NOMO-1 (cell line): Measurements from ENCODE around the gene IFNAR1.
"Not testable (repeated sequence)": the region's sequence is repeated elsewhere in the genome, so short reads cannot be mapped to it uniquely, and the experiment has no call there.

ENCODE experiments used
- DNase-seq, 2 experiments: peaks; one replicate each; lab custom pipeline; 2025; ENCODE audit not compliant: unreplicated experiment in 2 of 2; lab: John Stamatoyannopoulos, UW

Gene IFNAR1

DNA sequence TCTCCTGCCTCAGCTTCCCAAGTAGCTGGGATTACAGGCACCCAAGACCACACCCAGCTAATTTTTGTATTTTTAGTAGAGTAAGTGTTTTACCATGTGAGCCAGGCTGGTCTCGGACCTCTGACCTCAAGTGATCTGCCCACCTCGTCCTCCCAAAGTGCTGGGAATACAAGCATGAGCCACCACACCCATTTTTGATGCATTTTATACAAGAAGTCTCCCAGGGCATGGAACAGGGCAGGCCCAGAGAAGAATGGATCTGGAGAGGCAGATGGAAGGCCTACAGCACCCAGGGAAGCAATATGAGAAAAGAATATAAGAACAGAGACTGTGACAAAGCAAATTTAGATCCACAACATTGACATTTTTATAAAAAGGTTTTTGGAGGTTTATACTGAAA, 18.8 kb upstream of the IFNAR1 start:
- DNase-seq = no peak

DNA sequence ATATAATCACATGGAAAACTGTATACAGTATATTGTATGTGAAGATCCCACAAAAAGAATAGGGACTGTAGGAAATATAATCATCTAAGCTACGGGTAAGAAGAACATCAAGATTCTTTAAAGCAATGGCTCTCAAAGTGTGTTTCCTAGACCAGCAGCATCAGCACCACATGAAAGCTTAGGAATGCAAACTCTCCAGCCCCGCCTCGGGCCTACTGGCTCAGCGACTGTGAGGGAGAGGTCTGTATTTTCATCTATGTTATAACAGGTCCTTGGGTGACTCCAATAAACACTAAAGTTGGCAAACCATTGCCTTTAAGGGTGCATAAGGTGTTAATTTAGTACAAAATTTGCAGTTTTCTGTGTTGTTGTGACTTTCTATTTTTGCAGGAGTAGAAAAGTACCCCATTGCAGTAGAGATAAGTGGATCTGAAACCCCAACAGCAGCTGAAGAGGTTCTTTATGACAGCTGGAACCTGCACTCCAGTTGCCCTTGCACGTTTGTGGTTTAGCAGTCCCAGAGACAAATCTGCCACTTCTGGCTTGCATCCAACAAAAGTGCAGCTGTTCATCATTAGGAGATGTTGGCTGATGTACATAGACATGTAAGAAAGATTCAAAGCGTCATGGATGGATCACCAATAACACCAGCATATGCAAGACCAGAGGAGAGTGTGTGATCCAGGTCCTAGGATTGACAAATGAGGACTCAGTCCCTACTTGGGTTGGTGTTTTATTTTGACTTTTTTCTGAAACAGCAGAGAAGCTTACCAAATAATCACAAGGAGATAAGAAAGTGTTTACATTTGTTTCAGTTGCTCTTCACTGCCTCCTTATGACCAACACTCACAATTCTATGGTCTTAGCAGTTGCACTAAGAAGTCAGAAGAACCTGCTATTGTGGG, 15.9 kb upstream of the IFNAR1 start:
- DNase-seq = peak; percentile 39 to 50

DNA sequence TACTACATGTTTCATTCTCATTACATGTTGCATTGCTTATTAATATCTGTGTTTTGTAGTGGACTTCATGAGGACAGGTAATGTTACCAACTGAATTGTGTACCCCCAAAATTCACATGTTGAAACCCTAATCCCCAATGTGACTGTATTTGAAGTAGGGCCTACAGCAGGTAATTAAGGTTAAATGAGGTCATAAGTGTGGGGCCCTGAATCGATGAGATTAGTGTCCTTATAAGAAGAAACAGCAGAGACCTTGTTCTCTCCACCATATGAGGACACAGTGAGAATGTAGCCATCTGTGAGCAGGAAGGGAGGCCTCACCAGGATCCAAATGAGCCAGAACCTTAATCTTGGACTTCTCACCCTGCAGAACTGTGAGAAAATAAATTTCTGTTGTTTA, 15.0 kb upstream of the IFNAR1 start:
- no peak for DNase-seq

DNA sequence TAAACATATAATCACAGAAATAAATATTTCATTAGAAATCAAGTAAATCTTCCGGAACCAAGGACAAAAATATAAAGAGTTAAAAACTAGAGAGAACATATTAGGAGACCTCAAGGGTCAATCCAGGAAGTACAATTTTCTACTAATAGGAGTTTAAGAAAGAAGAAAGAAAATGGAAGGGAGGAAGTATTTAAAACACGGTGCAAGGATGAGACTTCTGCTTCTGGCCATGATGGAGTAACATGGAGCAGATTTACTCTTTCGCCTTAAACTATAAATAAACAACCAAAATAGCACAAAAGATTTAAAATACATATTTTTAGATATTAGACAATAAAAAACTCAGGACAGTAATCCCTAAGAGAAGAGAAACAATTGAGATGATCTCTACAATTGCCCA, 12.6 kb upstream of the IFNAR1 start:
- DNase-seq = peak in 1 of 2 experiments; percentile 40

DNA sequence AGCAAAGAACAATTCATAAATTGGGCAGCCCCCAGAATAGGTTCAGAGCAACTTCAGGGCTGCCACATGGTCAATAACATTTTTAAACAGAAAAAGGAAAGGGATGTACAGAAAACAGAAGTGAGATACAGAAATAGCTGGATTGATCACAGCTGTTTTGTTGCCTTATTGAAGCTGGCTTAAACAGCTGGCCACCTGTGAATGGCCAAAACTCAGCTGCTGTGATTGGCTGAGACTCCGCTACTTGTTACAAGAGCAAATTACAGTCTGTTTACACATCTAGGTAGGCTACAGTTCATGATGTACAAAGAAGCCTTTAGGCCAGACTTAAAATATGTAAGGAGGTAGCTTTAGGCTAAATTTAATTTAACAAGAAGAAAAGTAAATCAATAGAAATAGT, 11.6 kb upstream of the IFNAR1 start:
- DNase-seq = peak in 1 of 2 experiments; percentile 24

DNA sequence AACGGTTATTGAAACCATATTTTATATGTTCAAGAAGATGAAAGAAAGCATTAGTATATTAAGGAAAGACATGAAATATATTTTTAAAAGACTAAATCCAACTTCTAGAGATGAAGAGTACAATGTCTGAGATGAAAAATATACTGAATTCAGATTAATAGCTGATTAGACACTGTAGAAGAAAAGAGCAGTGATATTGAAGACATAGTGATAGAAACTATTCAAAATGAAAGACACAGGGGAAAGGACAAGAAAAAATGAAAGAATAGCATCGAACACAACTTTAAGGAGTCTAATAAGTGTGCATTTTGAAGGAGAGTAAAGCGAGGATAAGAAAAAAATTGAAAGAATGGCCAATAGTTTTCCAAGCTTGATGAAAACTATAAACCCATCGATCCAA, 11.2 kb upstream of the IFNAR1 start:
- DNase-seq = no peak

DNA sequence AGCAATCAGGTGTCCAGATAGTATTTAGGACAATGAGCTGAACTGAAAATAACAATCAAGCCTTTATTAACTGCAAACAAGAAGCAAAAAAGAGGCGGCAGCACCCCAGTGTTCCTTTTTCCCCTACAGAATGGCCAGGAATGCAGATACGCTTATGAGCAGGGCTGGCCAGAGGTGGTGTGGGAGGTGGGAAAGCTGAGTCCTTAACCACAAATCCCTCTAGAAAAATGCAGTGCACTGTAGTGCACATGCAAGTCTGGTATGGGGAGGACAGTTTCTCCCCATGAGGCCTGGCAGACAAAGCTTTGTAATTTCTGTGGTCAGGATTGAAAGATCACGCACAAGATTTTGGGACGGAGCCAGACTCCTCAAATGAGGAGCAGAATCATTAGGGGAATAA, 10.7 kb upstream of the IFNAR1 start:
- DNase-seq = no peak

DNA sequence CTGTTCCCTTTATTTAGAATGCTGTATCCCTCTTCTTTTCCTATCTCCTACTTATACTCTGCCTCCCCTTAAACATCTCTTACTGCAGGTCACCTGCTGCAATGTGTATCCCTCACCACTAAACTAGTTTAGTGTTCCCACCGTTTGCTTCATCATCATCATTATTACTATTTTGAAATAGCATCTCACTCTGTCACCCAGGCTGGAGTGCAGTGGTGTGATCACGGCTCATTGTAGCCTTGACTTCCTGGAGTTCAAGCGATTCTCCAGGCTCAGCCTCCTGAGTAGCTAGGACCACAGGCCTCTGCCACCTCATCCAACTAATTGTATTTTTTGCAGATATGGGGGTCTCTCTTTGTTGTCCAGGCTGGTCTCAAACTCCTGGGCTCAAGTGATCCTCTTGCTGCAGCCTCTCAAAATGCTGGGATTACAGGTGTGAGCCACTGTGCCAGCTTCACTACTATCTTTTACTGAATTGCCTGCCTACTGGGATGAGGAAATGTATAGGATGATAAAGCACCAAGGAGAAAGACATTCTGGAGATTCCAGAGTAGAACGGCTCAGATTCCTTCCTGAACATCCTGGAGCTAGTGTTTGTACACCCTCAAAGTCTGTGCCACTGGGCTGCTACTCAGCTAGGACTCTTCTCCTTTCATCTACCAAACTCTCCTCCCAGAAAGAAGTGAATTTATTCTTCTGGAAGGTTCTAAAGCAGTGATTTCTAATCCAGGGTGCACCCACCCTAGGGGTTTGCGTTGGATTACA, 8.6 kb upstream of the IFNAR1 start:
- DNase-seq = no peak

DNA sequence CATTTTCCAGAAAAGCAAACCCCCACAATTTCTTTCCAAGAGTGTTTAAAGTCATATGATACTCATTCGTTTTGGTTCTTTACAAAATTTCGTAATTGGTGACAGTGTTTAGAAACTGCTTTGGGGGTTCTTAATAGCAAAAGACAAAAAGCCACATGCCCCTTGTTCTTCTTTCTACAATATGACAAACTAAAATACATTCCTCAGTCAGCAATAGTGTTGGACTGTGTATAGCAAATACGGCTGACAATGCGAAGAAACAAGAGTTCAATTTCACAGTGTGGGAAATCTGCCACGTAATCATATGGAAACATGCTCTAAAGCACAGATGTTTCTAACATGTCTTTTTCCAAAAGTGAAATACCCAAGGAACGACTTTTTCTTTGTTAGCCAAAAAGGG, 7.6 kb upstream of the IFNAR1 start:
- DNase-seq = peak in 1 of 2 experiments; percentile 18

DNA sequence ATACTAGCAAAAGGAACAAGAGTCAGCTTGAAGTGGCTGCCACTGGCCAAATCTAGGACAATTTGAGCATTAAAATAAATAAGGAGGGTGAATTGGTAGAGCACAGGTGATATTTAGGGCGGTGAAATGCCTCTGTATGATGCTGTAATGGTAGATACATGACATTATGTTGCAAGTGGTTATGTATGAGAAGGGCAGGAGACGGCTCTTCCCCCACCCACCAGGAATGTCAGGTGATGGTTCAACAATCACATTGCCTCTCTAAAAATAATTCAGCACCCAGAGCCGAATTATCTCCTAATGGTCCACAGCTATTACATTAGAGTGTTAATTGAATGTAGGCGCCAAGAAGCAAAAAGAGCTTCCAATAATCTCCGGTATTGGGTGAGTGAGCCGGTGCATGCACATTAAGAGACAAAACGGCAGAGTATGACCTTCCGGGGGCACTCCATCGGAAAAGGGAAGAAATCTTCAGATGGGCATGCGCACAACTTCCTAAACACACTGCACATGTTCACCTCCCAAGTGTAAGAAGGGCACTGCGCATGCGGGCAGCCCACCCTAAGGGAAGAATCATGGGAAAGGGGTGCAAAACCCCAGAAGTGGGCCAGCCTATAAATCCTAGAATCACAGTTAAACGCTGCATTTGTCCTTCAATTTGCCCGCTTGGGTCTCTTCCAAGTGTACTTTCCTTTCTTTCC, 6.8 kb upstream of the IFNAR1 start:
- no peak for DNase-seq

DNA sequence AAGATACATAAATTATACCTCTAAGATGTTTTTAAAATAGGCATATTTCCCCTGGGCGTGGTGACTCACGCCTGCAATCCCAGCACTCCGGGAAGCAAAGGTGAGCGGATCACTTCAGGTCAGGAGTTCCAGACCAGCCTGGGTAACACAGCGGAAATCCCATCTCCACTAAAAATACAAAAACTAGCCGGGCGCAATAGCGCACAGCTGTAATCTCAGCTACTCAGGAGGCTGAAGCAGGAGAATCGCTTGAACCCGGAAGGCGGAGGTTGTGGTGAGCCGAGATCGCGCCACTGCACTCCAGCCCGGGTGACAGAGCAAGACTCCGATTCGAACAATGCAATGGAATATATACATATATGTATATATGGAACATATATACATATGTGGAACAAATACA, 3.8 kb upstream of the IFNAR1 start:
- DNase-seq = not testable (repeated sequence)

DNA sequence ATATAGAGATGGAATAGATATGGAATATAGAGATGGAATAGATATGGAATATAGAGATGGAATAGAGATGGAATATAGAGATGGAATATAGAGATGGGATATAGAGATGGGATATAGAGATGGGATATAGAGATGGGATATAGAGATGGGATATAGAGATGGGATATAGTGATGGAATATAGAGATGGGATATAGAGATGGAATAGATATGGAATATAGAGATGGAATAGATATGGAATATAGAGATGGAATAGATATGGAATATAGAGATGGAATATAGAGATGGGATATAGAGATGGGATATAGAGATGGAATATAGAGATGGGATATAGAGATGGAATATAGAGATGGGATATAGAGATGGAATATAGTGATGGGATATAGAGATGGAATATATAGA, 1.2 kb upstream of the IFNAR1 start:
- not testable (repeated sequence) for DNase-seq

DNA sequence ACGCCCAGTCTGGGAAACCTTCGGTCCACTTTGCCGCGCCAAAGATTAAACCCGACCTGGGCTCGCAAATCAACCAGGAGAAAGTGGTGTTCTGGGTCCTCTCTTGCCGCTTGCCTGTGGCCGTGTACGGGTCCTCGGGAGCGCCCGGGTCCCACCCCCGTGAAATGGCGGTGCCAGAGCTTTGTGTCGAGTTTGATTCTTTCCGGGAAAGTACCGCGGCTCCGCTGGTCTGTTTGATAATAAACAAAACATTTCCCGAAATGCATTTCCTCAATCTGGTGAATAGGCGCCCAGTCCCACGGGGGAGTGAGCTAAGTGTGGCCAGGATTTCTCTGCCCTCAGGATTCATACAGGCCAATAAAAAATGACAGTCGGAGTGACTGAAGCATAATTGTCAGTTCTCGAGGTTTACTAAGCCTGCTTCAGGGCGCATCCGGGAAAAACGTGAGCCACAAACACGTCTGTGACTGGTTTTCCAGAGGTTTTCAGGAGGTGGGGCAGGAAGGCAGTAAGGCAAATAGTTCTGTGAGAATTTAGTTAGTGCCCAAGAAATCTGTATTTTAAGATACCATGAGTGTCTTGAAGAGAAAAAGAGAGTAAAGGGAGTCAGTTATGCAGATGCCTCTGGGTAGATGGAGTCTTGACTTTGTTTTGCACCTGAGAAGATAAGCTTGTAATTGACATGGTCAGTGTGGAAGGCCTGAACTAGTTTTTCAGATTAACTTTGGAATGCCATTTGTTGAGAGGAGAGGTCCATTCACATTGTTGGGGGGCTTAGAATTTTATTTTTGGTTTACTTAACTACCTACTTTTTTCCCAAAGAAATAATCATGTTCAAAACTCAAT, 675 bp downstream of the IFNAR1 start:
- DNase-seq = peak; percentile 16 to 18

DNA sequence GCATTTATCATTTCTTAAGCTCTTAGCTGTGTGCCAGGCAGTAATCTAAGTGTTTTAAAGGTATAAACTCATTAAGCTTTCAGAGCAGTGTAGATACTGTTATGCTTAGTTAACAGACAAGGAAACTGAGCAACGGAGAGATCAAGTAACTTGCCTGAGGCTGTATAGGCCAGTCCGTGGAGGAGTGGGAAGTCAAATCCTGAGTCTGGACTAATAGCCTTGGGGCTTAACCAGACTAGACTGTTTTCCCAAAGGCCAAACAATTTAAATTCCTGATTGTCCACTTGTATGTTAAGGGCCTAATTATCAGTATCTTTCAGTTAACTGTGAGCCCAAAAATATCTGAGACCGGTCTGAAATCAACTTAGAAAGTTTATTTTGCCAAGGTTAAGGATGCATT, 2.6 kb downstream of the IFNAR1 start:
- DNase-seq = no peak

DNA sequence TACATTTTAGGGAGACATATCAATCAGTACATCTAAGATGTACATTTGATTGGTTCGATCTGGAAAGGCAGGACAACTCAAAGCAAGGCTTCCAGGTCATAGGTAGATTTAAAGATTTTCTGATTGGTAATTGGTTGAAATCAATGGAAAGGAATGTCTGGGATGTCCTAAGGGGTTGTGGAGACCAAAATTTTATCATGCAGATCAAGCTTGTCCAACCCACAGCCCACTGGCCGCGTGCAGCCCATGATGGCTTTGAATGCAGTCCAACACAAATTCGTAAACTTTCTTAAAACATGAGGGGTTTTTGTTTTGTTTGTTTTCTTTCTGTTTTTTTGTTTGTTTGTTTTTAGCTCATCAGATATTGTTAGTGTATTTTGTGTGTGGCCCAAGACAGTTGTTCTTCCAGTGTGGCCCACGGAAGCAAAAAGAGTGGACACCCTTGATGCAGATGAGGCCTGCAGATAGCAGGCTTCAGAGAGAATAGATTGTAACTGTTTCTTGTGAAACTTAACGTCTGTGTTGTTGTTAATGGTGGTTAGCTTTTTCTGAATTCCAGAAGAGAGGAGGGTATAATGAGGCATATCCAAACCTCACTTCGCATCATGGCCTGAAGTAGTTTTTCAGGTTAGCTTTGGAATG, 3.1 kb downstream of the IFNAR1 start:
- DNase-seq = no peak

DNA sequence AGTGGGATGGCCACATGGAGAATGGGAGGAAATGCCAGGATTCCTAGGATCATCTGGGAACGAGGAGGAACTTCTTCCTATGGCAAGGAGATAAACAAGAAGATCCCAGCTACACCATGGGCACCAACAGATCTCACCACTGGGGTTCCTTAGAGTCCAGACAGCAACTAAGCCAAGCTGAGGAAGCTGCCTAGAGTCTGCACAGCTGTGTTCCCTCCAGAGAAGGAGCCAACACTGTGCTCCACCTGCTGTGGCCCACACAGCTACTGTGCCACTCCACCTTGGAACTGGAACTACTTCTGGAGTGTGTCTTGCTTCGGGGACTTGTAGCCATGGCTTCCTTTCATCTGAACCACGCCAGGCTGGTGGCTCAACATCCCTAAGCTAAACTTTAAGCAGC, 6.0 kb downstream of the IFNAR1 start:
- no peak for DNase-seq

DNA sequence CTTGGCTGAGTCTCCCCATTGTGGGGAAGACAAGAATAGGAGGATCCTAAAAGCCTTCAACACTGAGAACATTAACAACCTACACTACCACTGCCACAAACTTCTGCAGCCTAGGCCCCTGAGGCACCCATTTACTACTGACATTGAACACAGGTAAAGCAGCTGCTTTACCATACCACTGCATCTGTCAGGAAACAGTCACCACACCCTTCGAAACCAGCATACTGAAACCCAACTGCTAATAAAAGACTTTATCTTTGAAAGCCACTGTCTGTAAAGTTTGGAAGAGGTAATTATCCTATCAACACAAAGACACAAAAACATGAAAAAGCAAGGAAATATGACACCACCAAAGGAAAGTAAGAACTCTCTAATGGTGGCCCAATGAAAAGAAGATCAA, 7.4 kb downstream of the IFNAR1 start:
- DNase-seq = no peak

DNA sequence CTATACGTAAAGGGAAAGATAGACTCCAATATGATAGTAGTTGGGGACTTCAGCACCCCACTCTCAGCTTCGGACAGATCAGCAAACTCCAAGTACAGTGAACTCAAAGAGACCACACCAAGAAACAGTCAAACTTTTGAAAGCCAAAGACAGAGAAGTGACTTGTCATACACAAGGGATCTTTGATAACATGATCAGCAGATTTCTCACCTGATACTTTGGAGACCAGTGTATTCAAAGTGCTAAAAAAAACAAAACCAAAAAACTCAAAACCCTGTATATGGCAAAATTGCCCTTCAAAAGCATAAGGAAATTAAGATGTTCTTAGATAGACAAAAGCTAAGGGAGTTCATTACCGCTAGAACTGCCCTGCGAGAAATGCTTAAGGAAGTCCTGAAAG, 9.4 kb downstream of the IFNAR1 start:
- DNase-seq = no peak

DNA sequence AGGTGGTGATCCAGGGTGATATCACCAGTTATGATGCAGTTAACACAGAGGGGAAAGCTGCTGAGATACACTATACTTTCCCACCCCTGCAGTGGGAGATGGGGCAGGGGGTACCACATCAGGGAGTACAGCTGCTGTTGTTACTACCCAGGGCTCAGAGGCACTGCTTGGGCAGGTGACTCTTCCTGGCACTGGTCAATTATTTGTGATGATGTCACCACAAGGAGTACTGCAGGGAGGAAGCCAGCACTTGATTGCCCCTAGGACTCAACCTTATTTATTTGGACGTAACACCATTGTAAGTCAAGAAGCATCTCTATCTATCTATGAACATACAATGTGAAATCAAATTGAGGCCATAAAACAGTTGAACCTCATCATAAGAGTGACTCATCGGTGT, 10.1 kb downstream of the IFNAR1 start:
- no peak for DNase-seq

DNA sequence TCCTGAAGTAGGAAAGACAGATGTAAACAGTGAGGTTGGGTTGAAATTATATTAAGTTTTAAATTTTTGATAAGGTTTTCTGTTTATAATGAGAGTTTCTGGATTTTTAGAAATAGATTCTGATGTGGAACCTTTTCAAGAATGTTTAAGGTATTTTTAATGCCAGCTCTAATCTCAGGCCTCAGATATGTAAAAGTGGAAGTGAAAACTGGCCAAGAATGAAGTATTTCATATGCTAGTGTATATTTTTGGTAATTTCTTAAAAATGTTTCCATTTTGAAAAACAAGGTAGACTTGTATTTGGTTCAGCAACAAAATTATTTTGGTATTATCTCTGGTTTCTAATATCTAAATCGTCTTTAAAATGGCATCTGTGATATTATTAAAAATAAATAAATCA, 14.4 kb downstream of the IFNAR1 start:
- DNase-seq = peak in 1 of 2 experiments; percentile 14
